PC-3 (cell line): ENCODE results near the gene CD3E.

ENCODE experiments used
- CTCF ChIP-seq: fragments of 300-600 bp; sonication (generic); conservative IDR thresholded peaks from 2 replicates; pipeline ENCODE4 v1.5.1; 2017; ENCODE audit warnings: antibody characterized with exemption, low read depth, mild to moderate bottlenecking, low read length
- EZH2 ChIP-seq: fragments of 300-600 bp; sonication (generic); IDR thresholded peaks from one replicate; pipeline ENCODE4 v1.6.1; 2017; ENCODE audit warnings: antibody characterized with exemption, mild to moderate bottlenecking, low read length; ENCODE audit not compliant: unreplicated experiment
- EZH2phosphoT487 ChIP-seq: fragments of 300-600 bp; sonication (generic); IDR thresholded peaks from 2 replicates; pipeline ENCODE4 v1.6.1; 2018; ENCODE audit warnings: mild to moderate bottlenecking, antibody characterized with exemption, low read length, borderline replicate concordance

DNA sequence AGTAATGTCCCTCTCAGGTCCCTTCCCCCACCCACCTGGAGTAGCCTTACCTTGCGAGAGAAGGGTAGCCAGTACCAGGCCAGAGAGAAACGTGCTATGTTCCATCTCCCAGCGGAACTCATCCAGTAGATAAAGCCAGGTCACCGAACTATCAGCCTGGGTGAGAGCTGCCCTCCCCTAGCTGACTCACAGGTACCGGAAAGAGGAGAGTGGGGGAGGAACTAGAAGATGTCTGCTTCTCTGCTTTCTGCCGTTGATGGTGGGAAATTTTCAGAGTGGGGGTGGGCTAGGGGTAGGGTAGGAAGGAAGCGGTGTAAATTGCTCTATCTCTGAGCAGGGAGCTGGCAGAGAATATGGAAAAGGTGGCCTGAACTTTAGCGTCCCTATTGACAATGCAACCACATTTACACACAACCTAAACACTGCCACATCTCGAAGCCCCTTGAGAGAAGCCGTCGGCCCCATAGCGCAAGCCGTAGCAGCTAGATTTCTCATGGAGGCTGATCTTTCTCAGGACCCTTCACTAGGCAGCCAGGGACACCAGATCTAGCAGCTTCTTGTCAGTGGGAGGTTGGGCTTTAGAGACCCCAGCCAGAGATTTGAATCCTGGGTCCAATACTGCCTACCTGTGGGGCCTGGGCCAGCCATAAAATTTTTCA, 38.1 kb downstream of the CD3E start, which contains the start of gene CD3D:
- no peak for TF ChIP-seq CTCF
- no peak for TF ChIP-seq EZH2
- TF ChIP-seq EZH2phosphoT487, result no peak
